GM23338 (cell line): ENCODE results near the gene EXD3. TPM values are rescaled to one million over a fixed set of nuclear protein-coding genes. Genes with fewer than 3 reads are reported as not detected.

Source experiments
- ATAC-seq: fragments of 200-7000 bp; cut with Tn5 transposase; 3 replicates; pipeline ENCODE4 v1.9.1; 2020
- DNase-seq: peaks from one replicate; pipeline ENCODE4 v3.0.0-alpha.2; 2015; ENCODE audit warnings: low spot score
- H2AFZ ChIP-seq: fragments of 200-600 bp; sonication (generic); 2 replicates; pipeline ENCODE4 v1.8.0; 2016; ENCODE audit warnings: antibody characterized with exemption, mild to moderate bottlenecking, moderate library complexity
- H3F3A ChIP-seq: fragments of 200-600 bp; sonication (generic); replicated peaks from 2 replicates; pipeline ENCODE4 v1.8.0; 2017; ENCODE audit warnings: antibody characterized with exemption, mixed run types, low read depth
- H3K27ac ChIP-seq: fragments of 200-600 bp; sonication (generic); 2 replicates; pipeline ENCODE4 v1.6.1; 2016; ENCODE audit warnings: low read depth
- H3K27me3 ChIP-seq: fragments of 200-600 bp; sonication (generic); 2 replicates; pipeline ENCODE4 v1.8.0; 2016; ENCODE audit warnings: mild to moderate bottlenecking, mixed run types, moderate library complexity; ENCODE audit not compliant: insufficient read depth
- H3K36me3 ChIP-seq: fragments of 200-600 bp; sonication (generic); 2 replicates; pipeline ENCODE4 v1.8.0; 2016; ENCODE audit warnings: mild to moderate bottlenecking; ENCODE audit not compliant: insufficient read depth
- H3K4me1 ChIP-seq: fragments of 200-600 bp; sonication (generic); 2 replicates; pipeline ENCODE4 v1.8.0; 2016; ENCODE audit warnings: mild to moderate bottlenecking, moderate library complexity; ENCODE audit not compliant: insufficient read depth
- H3K4me2 ChIP-seq: fragments of 200-600 bp; sonication (generic); 2 replicates; pipeline ENCODE4 v1.7.1; 2017; ENCODE audit warnings: mixed run types
- H3K4me3 ChIP-seq: fragments of 200-600 bp; sonication (generic); 2 replicates; pipeline ENCODE4 v1.6.1; 2016; ENCODE audit warnings: mixed run types
- H3K79me2 ChIP-seq: fragments of 200-600 bp; sonication (generic); replicated peaks from 2 replicates; pipeline ENCODE4 v1.8.0; 2017; ENCODE audit warnings: mild to moderate bottlenecking; ENCODE audit not compliant: insufficient read depth
- H3K9me2 ChIP-seq: fragments of 200-600 bp; sonication (generic); 2 replicates; pipeline ENCODE4 v1.8.0; 2017; ENCODE audit not compliant: insufficient read depth
- H4K20me1 ChIP-seq: fragments of 200-600 bp; sonication (generic); replicated peaks from 2 replicates; pipeline ENCODE4 v1.8.0; 2017; ENCODE audit warnings: mild to moderate bottlenecking; ENCODE audit not compliant: insufficient read depth
- H3K27ac Mint-ChIP-seq: 2 replicates; pipeline ENCODE4 v1.8.0; 2020; ENCODE audit warnings: inconsistent platforms, mild to moderate bottlenecking, moderate library complexity, mixed read lengths
- H3K27me3 Mint-ChIP-seq: 3 replicates; pipeline ENCODE4 v1.8.0; 2022; ENCODE audit warnings: low read depth, mild to moderate bottlenecking, moderate library complexity, mixed read lengths, inconsistent platforms; ENCODE audit not compliant: insufficient read depth, poor library complexity
- H3K36me3 Mint-ChIP-seq: 3 replicates; pipeline ENCODE4 v1.8.0; 2021; ENCODE audit warnings: low read depth, mild to moderate bottlenecking, inconsistent platforms, moderate library complexity, mixed read lengths
- H3K4me1 Mint-ChIP-seq: 3 replicates; pipeline ENCODE4 v1.8.0; 2020; ENCODE audit warnings: mild to moderate bottlenecking, inconsistent platforms, mixed read lengths
- H3K4me3 Mint-ChIP-seq: 3 replicates; pipeline ENCODE4 v1.8.0; 2021; ENCODE audit warnings: moderate library complexity, mild to moderate bottlenecking, inconsistent platforms, mixed read lengths
- H3K9me3 Mint-ChIP-seq: 3 replicates; pipeline ENCODE4 v1.8.0; 2020; ENCODE audit warnings: moderate library complexity, mild to moderate bottlenecking, inconsistent platforms, mixed read lengths
- CREB1 ChIP-seq: fragments of 250-450 bp; sonication (Bioruptor Pico); IDR thresholded peaks from 2 replicates; pipeline ENCODE4 v1.5.0; 2020; ENCODE audit warnings: low read depth, mild to moderate bottlenecking, moderate library complexity
- EZH2 ChIP-seq: fragments of 200-600 bp; sonication (generic); IDR thresholded peaks from one replicate; pipeline ENCODE4 v1.8.0; 2017; ENCODE audit warnings: antibody characterized with exemption, mild to moderate bottlenecking, low read depth; ENCODE audit not compliant: unreplicated experiment
- JUNB ChIP-seq: IDR thresholded peaks from one replicate; pipeline ENCODE4 v1.6.1; 2016; ENCODE audit warnings: antibody characterized with exemption; ENCODE audit not compliant: unreplicated experiment
- POLR2AphosphoS5 ChIP-seq: IDR thresholded peaks from 2 replicates; pipeline ENCODE4 v1.6.1; 2016; ENCODE audit warnings: antibody characterized with exemption, low read depth
- REST ChIP-seq: IDR thresholded peaks from one replicate; pipeline ENCODE4 v1.6.1; 2018; ENCODE audit warnings: antibody characterized with exemption; ENCODE audit not compliant: unreplicated experiment
- ZNF114 ChIP-seq: fragments of 250-450 bp; sonication (Bioruptor Pico); IDR thresholded peaks from 2 replicates; pipeline ENCODE4 v1.5.0; 2020; ENCODE audit warnings: mild to moderate bottlenecking, moderate library complexity
- ZNF462 ChIP-seq: fragments of 250-450 bp; sonication (Bioruptor Pico); IDR thresholded peaks from 2 replicates; pipeline ENCODE4 v1.5.0; 2020; ENCODE audit warnings: mild to moderate bottlenecking, moderate library complexity
- polyA plus RNA-seq: library from polyadenylated mRNA; unstranded; fragments of >200 nt; fragmentation: Nextera tagmentation; extraction: Ambion mirVana; gene quantifications from 2 replicates; pipeline ENCODE4 v1.2.1, GENCODE V29; 2016
- total RNA-seq: library from RNA; depleted of rRNA; stranded (reverse); fragments of >200 nt; shearing (Covaris generic); gene quantifications from 2 replicates; pipeline ENCODE4 v1.2.3, GENCODE V29; 2014

The EXD3 gene
- total and polyA plus RNA-seq, 2 experiments from 2014 or later = 3.6 to 9.7 TPM

- H3K36me3 ChIP-seq = no peaks in the 10 kb centered on the region
- no peaks in the 10 kb centered on the region for H3K27me3 ChIP-seq
- no peaks in the 10 kb centered on the region for H3F3A ChIP-seq
- no peak for DNase-seq
- Mint-ChIP-seq H3K36me3 (no peaks in the 10 kb centered on the region), H3K27me3 (no peaks in the 10 kb centered on the region), H3K9me3 (no peaks in the 10 kb centered on the region), H3K27ac (no peak overlapping the region), H3K4me3 (no peak overlapping the region), H3K4me1 (no peaks in the 10 kb centered on the region)
- ATAC-seq = no peak
- no peaks in the 10 kb centered on the region for H3K4me1 ChIP-seq
- H3K27ac ChIP-seq = no peak overlapping the region
- no peak overlapping the region for H3K4me3 ChIP-seq
- H4K20me1 ChIP-seq = no peaks in the 10 kb centered on the region
- no peak overlapping the region for H2AFZ ChIP-seq
- H3K4me2 ChIP-seq = no peak overlapping the region
- no peaks in the 10 kb centered on the region for H3K9me2 ChIP-seq
- no peak for TF ChIP-seq POLR2AphosphoS5
- no peak for TF ChIP-seq REST
- TF ChIP-seq CREB1 = no peak
- no peak for TF ChIP-seq ZNF114
- H3K79me2 ChIP-seq = no peaks in the 10 kb centered on the region
Measured at GRCh38 chr9:137435381-137435891, 12.5 kb upstream of the EXD3 start.

GRCh38 chr9:137434498-137435380 is 11.8 kb upstream of the EXD3 start:
- no peaks in the 10 kb centered on the region for H3K36me3 Mint-ChIP-seq
- no peak for DNase-seq
- no peak for TF ChIP-seq ZNF462 (CRISPR knock-in tag)
- no peak for TF ChIP-seq EZH2
- TF ChIP-seq JUNB = no peak
- no peak for TF ChIP-seq CREB1
- TF ChIP-seq POLR2AphosphoS5 = no peak

More at GRCh38 chr9:137434498-137435380, 11.8 kb upstream of the EXD3 start:
- no peaks in the 10 kb centered on the region for H3K36me3 ChIP-seq
- ATAC-seq = no peak
- H3K27ac Mint-ChIP-seq = no peak overlapping the region
- H3K4me3 ChIP-seq = no peak overlapping the region
- no peaks in the 10 kb centered on the region for H3K79me2 ChIP-seq
- H4K20me1 ChIP-seq = no peaks in the 10 kb centered on the region
- H3K4me1 Mint-ChIP-seq = no peaks in the 10 kb centered on the region
- no peaks in the 10 kb centered on the region for H3K9me2 ChIP-seq
- no peaks in the 10 kb centered on the region for H3F3A ChIP-seq
- no peaks in the 10 kb centered on the region for H3K4me1 ChIP-seq
- no peak overlapping the region for H3K27ac ChIP-seq
- H3K4me2 ChIP-seq = no peak overlapping the region
- H3K4me3 Mint-ChIP-seq = no peak overlapping the region
- no peaks in the 10 kb centered on the region for H3K27me3 ChIP-seq
- H2AFZ ChIP-seq = no peak overlapping the region
- no peaks in the 10 kb centered on the region for H3K27me3 Mint-ChIP-seq
- no peaks in the 10 kb centered on the region for H3K9me3 Mint-ChIP-seq
